ENCODE measurements around the gene ULK4.

Gene ULK4

DNA sequence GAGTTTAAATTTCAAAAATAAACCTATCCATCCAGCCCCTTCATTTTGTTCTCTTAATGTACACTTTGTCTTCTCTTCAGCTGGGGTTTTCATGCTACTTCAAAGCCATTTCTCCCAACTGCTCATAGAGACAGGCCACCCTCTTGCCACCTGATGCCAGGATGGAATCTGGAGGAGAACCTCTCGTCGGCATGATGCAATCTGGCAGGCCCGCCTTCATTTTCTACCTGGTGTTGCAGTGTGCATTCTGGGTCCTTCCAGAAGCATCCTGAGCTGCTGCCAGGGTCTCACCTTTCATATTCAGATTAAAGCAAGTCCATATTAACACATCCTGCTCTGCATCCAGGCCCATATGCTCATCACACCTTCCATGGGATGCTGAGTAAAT is 701.8 kb downstream of the ULK4 start:
- no peak for DNase-seq (ENCODE audit: low spot score)

DNA sequence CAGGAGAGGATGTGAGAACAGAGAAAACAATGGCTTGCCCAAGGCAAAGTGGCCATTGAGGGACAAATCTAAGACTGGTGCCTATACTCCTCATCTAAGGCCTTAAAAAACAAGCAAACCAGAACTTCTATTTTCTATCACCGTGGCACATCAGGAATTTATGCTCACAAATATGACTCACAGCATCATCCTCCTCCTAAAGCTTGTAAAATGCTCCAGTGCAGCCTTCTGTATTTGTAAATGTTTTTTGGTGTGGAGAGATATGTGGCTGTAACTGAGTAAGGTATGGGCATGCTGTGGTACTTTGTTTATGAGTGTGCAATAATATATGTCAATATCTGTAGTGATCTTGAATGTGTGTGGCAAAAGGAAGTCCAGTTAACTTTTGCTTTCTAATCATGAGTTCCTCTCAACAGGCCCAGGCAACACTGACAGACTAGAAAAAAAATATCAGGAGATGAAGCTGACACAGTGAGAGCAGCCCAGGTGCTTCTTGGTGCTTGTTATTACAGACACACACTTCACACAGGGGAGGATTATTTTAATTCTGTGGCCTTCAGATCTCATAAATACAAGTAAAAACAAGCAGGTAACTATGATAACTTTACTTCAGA is 702.3 kb downstream of the ULK4 start:
- DNase-seq (ENCODE audit: low spot score) = no peak

DNA sequence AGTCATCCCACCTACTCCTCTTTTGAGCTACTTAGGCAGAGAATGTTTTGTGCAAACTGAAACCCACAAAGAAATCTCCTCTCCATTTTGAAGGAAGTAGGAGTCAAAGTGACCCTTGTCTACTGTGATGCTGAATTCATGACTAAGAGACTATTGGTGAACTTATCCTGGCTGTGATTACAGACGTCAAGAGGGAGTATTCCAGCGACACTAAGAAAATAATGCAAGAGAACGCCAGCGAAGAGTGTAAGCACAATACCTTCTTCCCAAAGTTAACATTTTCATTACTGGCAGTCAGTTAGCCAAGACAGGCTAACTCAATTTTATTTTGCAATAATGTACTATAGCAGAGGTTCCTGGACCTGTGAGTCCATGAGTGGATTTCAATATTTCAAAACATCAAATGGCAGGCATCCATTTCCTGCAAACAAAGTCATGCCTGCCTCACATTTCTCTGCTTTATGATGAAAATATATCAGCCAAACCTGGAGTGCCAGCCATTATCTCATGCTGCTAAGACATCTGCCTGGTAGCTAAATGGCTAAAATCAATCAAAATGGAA is 703.6 kb downstream of the ULK4 start:
- no peak for DNase-seq (ENCODE audit: low spot score)

DNA sequence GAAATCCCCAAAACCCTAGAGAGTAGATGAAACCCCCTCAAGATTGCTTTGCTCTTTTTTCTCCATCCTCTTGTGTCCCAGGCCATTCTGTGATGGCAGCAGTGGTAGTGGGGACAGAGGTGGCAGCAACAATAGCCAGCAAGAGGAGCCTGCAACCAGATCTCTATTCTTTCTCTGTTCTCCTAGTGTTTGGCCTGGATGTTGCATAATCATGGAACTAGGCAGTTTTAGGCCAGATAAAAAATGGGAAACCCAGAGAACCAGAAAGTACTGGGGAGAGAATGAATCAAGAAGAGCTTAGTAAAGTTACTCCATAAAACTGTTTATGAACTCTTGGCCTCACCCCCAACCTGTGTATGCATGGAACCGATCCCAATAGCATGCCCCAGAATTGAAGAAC is 710.3 kb downstream of the ULK4 start:
- DNase-seq (ENCODE audit: low spot score) = no peak

DNA sequence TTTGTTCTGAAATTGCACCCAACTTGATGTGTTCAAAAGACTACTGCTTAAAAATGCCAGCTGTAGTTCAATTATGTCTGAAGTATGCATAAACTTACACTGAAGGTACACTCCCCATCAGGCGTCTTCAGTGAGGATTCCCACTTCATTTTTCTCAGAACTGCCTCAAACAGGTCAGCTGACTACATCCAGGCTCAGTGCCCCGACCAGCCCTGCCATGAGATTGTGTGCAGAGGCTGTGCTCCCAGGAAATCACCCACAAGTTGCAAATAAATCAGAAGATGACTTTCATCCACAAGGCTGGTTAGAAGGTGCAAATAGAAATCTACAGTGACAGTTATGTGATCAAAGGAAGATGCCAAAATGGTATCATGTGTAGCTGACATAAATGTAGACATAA is 711.1 kb downstream of the ULK4 start:
- no peak for DNase-seq (ENCODE audit: low spot score)

DNA sequence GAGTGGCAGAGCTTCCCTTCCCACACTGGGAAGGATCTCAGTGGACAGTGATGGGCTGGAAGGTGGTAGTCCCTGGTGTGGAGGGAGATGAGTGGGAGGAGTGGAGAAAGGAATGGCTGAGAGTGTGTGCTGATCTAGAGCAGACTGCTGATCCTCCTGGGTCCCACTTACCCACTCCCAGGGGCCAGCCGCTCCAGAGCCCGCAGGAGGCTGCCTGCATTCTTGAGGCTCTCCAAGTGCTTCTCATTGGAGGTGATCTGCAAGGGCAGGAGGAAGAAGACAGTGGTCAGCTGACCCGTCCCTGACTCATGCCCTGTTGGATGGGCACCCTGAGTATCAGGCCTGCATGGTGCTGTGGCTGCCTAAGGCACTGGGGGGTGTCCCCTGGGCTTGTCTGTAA is 712.6 kb downstream of the ULK4 start:
- DNase-seq (ENCODE audit: low spot score) = no peak

DNA sequence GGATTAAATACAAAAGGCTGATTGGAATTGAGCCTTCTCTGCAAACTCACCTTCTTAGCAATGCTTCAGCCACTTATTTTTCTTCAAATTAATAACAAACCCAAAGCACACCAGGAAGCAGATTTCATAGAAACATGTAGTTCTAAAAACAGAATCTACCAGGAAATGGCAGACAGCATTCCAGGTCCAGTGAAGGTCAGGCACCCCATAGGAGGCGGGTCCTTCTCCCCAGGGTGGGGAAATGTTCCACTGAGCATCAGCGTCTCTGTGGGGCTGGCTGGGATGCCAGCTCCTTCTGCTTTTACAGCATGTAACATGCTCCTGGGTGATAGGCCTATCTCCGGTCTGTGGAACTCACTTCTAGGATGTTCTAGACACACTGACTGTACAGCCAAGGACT is 713.4 kb downstream of the ULK4 start:
- no peak for DNase-seq (ENCODE audit: low spot score)

DNA sequence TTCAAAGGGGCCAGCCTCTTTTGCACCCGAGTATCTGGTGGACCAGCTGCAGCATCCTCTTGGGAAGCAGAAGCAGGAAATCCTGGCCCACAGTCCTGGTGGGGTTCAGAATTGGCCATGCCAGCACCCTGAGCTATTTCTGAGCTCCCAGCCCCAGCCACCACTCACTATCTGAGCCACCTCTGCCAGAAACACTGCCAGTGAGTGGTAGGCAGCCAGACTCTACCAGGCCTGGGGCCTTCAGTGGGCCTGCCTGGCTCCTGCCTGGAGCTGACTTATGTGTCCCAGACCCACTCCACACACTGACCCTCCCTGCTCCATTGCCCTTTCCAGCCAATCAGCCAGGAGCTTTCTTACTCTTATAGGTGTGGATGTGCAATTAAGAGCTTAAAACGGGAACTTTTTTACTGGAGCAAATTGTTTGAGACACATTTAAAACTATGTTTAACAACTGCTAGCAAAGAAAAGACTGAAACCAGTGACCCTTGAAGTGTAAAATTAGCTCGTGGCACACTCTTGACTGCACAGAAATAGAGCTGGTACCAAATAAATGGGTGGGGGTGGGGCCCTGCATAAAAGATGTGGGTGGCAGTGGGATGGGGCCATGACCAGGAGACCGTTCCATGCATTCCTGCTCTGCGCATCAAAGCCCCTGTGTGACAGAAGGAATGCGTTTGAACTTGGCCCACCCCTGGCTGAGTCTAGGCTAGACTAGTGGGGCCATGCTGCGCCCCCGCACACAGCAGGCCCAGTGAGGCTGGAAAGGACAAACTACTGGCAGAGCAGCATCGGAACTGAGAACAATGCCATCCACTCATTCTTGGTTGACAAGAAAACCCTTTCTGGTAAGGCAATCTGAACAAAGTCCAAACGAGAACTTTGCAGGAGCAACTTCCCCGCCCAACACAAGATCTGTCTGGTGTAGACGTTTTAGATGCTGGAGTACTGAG is 714.6 kb downstream of the ULK4 start:
- no peak for DNase-seq (ENCODE audit: low spot score)

DNA sequence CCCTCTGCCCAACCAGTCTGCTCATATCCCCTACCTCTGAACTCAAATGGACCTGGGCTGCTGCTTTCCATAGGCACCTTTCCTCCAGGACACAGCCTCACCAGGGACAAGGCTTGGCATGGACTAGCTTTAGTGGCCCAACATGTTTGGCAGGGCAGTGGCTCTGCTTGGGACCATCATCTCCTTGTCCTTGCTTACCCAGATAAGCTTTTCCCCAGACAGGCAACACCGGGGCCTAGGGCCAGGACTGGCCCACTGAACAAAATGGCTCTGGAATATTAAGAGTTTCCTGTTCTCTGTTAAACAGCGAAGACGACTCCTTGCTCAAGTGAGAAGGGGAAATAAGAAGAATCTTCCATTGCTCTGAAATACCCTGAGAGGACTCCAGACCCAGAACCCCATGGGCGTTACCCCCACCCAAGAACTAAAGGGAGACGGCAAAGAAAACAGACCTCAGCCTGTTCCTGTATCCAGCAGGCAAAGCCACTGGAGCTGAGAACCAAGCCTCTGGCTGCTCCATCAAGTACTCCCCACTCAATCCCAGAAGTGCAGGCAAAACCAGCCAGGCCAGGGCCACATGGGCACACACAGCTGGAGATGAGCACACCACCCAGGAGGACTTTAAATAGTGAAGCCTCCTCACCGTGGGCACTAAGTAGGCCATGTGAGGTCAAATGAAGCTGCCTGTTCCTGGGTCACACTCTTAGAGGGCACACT is 717.1 kb downstream of the ULK4 start:
- no peak for DNase-seq (ENCODE audit: low spot score)

DNA sequence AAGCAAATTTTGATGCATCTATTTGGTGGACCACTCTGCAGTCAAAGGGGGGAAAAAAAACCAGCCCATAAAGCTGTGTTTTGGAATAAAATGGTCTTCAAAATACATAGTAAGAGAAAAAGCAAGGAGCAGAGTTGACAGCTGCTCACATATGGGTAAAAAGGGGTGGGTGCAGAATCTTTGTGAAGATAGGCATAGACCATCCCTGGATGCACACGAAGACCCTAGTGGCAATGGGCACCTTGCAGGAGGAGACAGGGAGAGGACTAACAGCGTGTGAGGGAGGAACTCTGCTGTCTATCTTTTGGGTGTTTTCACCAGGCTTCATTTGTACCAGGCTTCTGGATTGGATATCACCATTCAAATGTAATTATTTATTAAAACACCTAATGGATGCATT is 718.7 kb downstream of the ULK4 start:
- DNase-seq (ENCODE audit: low spot score) = no peak

DNA sequence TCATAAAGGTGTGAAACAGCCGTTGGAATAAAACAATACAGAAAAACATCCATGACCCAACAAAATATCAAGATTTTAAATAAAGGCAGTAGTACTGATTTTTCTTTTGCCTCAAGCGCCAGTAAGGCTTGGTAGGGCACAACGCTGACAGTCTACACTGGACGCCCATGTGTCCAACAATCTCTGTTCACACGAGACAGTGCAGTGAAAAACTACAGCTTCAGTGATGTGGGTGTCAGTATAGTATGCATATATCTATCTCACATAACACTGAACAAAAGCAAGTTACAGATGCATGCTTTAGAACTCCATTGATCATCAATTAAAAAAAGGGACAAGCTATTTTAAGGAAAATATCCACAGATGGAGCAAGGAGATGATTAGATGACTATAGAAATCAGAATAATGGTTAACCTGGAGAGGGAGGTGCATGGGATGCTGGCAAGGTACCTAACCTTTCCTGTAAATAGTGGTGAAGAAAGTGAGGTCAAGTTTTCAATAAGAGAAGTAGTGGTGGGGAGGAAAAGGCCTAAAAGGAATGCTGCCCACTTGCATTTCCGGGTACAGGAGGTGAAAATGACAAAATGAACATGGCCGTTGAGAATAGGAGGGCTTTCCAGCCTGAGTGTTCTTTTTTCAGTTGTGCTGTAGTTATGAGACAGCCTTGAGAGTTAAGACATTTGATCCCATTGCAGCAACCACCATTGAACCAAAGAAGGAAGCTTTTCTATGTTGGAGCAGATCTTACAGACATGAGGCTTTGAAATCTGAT is 719.9 kb downstream of the ULK4 start:
- no peak for DNase-seq (ENCODE audit: low spot score)

DNA sequence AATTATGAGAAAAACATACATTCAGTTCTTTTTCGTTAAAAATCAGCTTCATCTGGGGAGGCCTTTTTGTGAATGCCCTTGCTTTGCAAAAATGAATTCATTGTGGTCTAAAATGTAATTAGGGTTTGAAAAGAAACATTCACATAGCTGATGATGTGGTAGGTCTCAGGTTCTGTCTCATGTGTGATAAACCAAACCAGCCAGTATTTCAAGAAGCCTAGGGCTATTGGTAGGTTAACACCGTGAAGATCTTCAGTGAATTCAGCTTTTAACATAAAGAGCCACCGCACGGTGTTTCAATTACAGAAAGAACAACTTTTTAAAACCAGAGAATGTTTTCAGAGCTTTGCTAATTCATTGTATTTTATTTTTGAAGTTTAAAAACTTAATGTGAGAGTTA is 720.7 kb downstream of the ULK4 start:
- DNase-seq (ENCODE audit: low spot score) = no peak

DNA sequence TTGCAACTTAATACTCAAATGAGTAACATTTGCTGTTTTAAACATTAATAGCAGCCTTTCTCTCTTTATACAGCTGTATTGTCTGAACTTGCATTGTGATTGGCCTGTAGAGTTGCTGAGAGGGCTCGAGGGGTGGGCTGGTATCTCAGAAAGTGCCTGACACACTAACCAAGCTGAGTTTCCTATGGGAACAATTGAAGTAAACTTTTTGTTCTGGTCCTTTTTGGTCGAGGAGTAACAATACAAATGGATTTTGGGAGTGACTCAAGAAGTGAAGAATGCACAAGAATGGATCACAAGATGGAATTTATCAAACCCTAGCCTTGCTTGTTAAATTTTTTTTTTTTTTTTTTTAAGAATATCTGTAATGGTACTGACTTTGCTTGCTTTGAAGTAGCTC is 722.3 kb downstream of the ULK4 start:
- DNase-seq (ENCODE audit: low spot score) = no peak

DNA sequence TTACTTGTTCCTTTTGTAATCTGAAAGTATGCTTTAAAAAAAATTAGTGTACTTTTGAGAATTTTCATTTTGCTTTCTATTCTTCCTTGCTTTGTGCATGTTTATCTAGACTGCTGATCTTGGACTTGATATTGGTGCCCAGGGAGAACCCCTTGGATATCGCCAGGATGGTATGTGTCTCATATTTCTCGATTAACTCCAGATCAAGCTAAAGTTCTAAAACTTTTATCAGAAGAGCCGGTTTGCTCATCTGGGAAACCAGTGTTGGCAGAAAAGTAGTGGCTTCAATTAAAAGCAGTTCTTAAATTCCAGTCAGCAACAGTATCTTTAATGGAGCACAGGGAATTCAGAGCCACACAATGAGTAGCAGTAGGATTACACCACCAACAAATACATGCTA is 724.0 kb downstream of the ULK4 start:
- no peak for DNase-seq (ENCODE audit: low spot score)

DNA sequence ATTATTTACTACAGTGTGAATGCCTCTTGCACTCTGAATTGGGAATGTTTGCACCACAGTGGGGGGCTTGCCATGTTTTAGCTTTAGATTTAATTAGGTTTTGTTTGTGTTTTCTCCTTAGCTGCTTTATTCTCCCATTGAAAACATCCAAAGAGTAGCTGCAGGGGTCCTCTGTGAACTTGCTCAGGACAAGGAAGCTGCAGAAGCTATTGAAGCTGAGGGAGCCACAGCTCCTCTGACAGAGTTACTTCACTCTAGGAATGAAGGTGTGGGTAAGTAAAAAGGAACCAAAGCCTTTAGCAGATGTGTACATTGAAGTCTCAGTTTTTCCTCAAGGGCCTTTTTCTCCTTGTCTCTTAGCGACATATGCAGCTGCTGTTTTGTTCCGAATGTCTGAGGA is 725.7 kb downstream of the ULK4 start:
- no peak for DNase-seq (ENCODE audit: low spot score)

DNA sequence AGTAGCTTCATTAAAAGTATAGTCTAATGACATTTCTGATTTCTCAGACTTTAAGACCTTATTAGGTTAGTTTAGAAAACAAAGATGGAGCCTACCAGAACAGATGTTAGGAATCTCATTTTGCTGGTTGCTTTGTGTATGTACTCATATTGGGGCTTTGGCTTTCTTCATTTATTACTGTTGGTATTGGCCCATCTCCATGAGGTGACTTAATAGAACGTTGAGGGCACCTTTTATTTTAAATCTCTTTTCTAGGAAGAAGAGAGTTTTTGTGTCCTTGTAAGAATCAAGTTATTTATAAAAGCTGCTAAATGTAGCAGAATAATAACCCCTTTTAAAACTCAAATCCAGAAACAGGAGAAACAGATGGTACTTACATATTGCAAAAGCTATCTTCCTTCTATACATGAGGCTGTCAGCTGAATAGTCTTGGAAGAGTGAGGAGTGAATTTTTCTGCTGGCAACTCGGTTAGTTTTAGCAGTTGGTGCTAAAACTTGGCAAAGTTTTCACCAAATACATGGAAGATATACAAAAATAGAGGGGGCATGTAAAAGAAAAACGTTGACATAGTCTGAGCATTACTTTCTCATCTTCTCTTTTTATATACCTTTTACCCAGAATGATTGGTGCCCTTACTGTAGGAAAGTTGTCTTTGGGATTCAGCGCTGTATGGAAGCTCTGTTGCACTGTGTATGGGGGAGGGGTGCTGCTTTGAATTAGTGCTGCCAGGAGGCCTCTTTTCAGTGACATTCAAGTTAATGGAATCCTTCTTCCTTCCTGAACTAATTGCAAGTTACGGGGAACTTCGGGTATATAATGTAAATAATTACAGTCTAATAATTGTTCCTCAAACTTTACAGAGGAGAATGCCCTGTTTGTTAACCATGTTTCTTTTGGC is 726.8 kb downstream of the ULK4 start:
- no peak for DNase-seq (ENCODE audit: low spot score)

DNA sequence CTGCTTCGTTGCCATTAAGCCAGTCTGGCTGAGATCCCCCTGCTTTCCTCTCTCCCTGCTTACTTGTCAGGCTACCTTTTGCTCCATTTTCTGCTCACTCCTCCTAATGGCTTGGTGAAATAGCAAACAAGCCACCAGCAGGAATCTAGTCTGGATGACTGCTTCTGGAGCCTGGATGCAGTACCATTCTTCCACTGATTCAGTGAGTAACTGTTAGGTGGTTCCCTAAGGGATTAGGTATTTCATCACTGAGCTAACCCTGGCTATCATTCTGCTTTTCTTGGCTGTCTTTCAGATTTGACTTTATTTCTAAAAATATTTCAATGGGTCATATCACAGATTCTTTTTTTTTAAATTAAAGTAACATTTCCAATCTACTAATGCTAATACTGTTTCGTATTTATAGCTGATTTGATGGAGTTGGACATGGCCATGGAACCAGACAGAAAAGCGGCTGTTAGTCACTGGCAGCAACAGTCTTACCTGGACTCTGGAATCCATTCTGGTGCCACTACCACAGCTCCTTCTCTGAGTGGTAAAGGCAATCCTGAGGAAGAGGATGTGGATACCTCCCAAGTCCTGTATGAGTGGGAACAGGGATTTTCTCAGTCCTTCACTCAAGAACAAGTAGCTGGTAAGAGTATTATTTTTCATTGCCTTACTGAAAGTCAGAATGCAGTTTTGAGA is 737.6 kb downstream of the ULK4 start:
- no peak for DNase-seq (ENCODE audit: low spot score)

DNA sequence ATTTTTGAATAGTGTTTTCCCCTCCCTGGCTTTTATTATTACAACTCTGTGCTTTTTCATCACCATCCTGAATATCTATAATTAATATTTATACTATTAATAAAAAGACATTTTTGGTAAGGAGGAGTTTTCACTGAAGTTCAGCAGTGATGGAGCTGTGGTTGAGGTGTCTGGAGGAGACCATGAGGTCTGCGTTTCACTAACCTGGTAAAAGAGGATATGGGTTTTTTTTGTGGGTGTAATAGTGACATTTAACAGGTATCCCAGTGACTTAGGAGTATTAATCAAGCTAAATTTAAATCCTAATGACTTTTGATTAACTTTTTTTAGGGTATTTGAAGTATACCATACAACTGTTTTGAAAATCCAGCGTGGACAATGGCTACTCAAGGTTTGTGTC is 738.2 kb downstream of the ULK4 start:
- no peak for DNase-seq (ENCODE audit: low spot score)

DNA sequence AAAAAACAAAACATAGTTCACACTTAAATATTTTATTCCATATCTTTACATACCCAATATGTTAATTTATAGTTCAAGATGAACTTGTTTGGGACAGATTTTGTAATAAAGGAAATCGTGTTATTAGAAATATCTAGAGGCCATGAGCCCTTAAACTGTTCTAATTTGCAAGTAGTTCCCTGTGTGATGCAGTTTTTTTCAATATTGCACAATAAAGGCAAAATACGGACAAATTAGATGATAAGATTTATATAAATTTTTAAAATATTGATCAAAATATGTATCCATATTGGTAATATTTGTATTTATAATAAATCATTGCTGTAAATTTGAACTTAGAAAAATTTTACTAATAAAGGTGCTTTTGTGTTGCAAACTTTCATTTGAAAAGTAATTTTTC is 738.8 kb downstream of the ULK4 start:
- no peak for DNase-seq (ENCODE audit: low spot score)

DNA sequence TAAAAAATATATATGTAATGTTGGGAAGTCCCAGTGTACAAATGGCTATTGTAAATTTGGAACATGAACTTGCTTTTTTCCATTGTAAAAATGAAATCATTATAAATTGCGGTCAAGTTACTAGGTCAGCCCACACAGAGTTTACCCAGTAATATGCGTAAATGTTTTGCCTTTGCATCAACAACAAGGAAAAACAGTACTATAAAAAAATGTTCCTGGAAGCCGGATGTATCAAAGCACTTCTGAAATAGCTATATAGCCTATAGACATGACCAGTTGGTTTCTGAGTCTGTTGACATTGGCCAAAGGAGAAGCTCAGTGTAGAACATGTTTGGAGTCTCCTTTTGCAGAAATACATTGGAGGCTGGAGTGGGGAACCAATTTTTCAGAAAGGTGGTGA is 739.4 kb downstream of the ULK4 start:
- DNase-seq (ENCODE audit: low spot score) = no peak
